ENCODE results near the gene MUSK. TPM values are rescaled to one million over a fixed set of nuclear protein-coding genes. Genes with fewer than 3 reads are reported as not detected.

MUSK gene
- total RNA-seq, 1 experiment from 2014 or later: not detected

GRCh38 chr9:110638381-110638954 lies 30.1 kb upstream of the MUSK start:
- no peak for ATAC-seq
- POLR2A ChIA-PET: no interaction called here

DNA sequence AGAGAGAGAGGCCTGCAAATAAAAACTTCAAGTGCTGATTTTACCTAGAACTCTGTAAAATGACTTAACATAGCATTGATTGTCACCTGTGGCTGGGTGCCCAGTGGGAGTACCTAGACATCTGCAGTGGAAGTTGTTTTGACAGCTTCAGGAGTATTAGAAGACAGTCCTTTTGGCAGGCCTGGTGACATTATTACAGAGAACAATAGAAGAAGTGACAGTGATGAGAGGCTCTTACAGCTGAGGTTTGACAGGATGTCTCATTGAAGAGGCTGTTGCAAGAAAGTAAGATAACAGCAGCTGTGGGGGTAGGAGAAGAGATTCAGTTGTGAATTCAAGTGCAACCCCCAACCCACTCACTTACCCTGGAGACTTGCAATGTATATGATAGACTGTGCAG lies 27.9 kb upstream of the MUSK start:
- ATAC-seq: no peak
- CTCF ChIA-PET: no interaction called here
- TF ChIP-seq CREB1 (CRISPR knock-in tag; IDR thresholded peaks at IDR 0.05) (no peak), HMGA2 (CRISPR knock-in tag; IDR thresholded peaks at IDR 0.05) (no peak), NR2C2 (CRISPR knock-in tag; IDR thresholded peaks at IDR 0.05) (no peak), TP53 (CRISPR knock-in tag; IDR thresholded peaks at IDR 0.05) (no peak), GRHL2 (CRISPR knock-in tag; IDR thresholded peaks at IDR 0.05; ENCODE audit: insufficient replicate concordance, severe bottlenecking) (no peak), NFE2L1 (CRISPR knock-in tag; IDR thresholded peaks at IDR 0.05) (no peak), CBFB (CRISPR knock-in tag; IDR thresholded peaks at IDR 0.05; ENCODE audit: low read depth) (no peak), ZBTB21 (CRISPR knock-in tag; IDR thresholded peaks at IDR 0.05; ENCODE audit: borderline replicate concordance) (no peak), KAT7 (CRISPR knock-in tag; IDR thresholded peaks at IDR 0.05; ENCODE audit: borderline replicate concordance) (no peak), ZNF671 (CRISPR knock-in tag; IDR thresholded peaks at IDR 0.05) (no peak), ZBTB43 (CRISPR knock-in tag; IDR thresholded peaks at IDR 0.05) (no peak), JUN (CRISPR knock-in tag; IDR thresholded peaks at IDR 0.05) (no peak), STAT6 (CRISPR knock-in tag; conservative IDR thresholded peaks at IDR 0.05; ENCODE audit: low read depth) (no peak)
- TF ChIP-seq, protein P1, sequence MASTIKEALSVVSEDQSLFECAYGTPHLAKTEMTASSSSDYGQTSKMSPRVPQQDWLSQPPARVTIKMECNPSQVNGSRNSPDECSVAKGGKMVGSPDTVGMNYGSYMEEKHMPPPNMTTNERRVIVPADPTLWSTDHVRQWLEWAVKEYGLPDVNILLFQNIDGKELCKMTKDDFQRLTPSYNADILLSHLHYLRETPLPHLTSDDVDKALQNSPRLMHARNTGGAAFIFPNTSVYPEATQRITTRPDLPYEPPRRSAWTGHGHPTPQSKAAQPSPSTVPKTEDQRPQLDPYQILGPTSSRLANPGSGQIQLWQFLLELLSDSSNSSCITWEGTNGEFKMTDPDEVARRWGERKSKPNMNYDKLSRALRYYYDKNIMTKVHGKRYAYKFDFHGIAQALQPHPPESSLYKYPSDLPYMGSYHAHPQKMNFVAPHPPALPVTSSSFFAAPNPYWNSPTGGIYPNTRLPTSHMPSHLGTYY (CRISPR knock-in tag; IDR thresholded peaks at IDR 0.05): no peak
- TF ChIP-seq, protein P2, sequence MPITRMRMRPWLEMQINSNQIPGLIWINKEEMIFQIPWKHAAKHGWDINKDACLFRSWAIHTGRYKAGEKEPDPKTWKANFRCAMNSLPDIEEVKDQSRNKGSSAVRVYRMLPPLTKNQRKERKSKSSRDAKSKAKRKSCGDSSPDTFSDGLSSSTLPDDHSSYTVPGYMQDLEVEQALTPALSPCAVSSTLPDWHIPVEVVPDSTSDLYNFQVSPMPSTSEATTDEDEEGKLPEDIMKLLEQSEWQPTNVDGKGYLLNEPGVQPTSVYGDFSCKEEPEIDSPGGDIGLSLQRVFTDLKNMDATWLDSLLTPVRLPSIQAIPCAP (CRISPR knock-in tag; IDR thresholded peaks at IDR 0.05): no peak
- TF ChIP-seq, protein P3, sequence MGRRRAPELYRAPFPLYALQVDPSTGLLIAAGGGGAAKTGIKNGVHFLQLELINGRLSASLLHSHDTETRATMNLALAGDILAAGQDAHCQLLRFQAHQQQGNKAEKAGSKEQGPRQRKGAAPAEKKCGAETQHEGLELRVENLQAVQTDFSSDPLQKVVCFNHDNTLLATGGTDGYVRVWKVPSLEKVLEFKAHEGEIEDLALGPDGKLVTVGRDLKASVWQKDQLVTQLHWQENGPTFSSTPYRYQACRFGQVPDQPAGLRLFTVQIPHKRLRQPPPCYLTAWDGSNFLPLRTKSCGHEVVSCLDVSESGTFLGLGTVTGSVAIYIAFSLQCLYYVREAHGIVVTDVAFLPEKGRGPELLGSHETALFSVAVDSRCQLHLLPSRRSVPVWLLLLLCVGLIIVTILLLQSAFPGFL (CRISPR knock-in tag; IDR thresholded peaks at IDR 0.05; ENCODE audit: borderline replicate concordance): no peak
- Mint-ChIP-seq H3K9me3 (peaks cover 14% of the 10 kb centered on the region), H3K4me1 (no peaks in the 10 kb centered on the region), H3K27ac (no peak overlapping the region), H3K27me3 (ENCODE audit: low read depth) (no peaks in the 10 kb centered on the region), H3K36me3 (peaks cover 7% of the 10 kb centered on the region), H3K4me3 (no peak overlapping the region)
- POLR2A ChIA-PET: no interaction called here
- DNase-seq (ENCODE audit: low spot score): no peak

More at GRCh38 chr9:110638381-110638954, 30.1 kb upstream of the MUSK start:
- no peak overlapping the region for H3K4me3 Mint-ChIP-seq
- peaks cover 31% of the 10 kb centered on the region for H3K9me3 Mint-ChIP-seq
- DNase-seq (ENCODE audit: low spot score): no peak
- TF ChIP-seq, protein P4, sequence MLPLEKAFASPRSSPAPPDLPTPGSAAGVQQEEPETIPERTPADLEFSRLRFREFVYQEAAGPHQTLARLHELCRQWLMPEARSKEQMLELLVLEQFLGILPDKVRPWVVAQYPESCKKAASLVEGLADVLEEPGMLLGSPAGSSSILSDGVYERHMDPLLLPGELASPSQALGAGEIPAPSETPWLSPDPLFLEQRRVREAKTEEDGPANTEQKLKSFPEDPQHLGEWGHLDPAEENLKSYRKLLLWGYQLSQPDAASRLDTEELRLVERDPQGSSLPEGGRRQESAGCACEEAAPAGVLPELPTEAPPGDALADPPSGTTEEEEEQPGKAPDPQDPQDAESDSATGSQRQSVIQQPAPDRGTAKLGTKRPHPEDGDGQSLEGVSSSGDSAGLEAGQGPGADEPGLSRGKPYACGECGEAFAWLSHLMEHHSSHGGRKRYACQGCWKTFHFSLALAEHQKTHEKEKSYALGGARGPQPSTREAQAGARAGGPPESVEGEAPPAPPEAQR (CRISPR knock-in tag; IDR thresholded peaks at IDR 0.05): no peak
- H3K27ac Mint-ChIP-seq: no peak overlapping the region
- CTCF ChIA-PET: no interaction called here
- H3K27me3 Mint-ChIP-seq (ENCODE audit: low read depth): no peaks in the 10 kb centered on the region
- peaks cover 20% of the 10 kb centered on the region for H3K36me3 Mint-ChIP-seq
- H3K4me1 Mint-ChIP-seq: no peaks in the 10 kb centered on the region
